Vagina (tissue), 2 donors: ENCODE data around the gene GRAMD4.

Experiments
- POLR2A ChIP-seq, 2 donors: fragments of 450-650 bp; IDR thresholded peaks; one replicate each; pipeline ENCODE4 v1.6.1; 2017; ENCODE audit warnings: antibody characterized with exemption in 2 of 2, mild to moderate bottlenecking in 2 of 2, moderate library complexity in 2 of 2
- POLR2AphosphoS5 ChIP-seq, 2 donors: sonication (generic); formaldehyde crosslinking; IDR thresholded peaks; one replicate each; pipeline ENCODE4 v1.9.0; 2017; ENCODE audit warnings: antibody characterized with exemption in 2 of 2, mild to moderate bottlenecking in 2 of 2, low read depth in 1 of 2; ENCODE audit not compliant: insufficient read depth in 1 of 2
- TF ChIP-seq, protein P1 (sequence below), 3 experiments: fragments of 450-650 bp in 2 of 3; fragments of 200-600 bp in 1 of 3; sonication (generic) in 1 of 3; IDR thresholded peaks; one replicate each; pipeline ENCODE4 v1.5.1; 2017 to 2019; ENCODE audit warnings: antibody characterized with exemption in 3 of 3, mild to moderate bottlenecking in 2 of 3, moderate library complexity in 2 of 3

GRCh38 chr22:46578251-46578823 is 41.8 kb upstream of the GRAMD4 start:
- TF ChIP-seq, protein P1, sequence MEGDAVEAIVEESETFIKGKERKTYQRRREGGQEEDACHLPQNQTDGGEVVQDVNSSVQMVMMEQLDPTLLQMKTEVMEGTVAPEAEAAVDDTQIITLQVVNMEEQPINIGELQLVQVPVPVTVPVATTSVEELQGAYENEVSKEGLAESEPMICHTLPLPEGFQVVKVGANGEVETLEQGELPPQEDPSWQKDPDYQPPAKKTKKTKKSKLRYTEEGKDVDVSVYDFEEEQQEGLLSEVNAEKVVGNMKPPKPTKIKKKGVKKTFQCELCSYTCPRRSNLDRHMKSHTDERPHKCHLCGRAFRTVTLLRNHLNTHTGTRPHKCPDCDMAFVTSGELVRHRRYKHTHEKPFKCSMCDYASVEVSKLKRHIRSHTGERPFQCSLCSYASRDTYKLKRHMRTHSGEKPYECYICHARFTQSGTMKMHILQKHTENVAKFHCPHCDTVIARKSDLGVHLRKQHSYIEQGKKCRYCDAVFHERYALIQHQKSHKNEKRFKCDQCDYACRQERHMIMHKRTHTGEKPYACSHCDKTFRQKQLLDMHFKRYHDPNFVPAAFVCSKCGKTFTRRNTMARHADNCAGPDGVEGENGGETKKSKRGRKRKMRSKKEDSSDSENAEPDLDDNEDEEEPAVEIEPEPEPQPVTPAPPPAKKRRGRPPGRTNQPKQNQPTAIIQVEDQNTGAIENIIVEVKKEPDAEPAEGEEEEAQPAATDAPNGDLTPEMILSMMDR (IDR thresholded peaks at IDR 0.05) = no peak
- TF ChIP-seq POLR2A (IDR thresholded peaks at IDR 0.05) = no peak
- TF ChIP-seq POLR2AphosphoS5 (IDR thresholded peaks at IDR 0.05; ENCODE audit: insufficient read depth in 1 of 2, low read depth in 1 of 2) = no peak
